GM23248 (cell line): ENCODE results near the gene ESPNL. TPM values are rescaled to one million over a fixed set of nuclear protein-coding genes. Genes with fewer than 3 reads are reported as not detected.
A peak's percentile ranks its signal among the peaks of the same experiment; 100 is the strongest.

Experiments
- DNase-seq: peaks from one replicate; pipeline ENCODE4 v3.0.0-alpha.2; 2015
- H2AFZ ChIP-seq: fragments of 200-600 bp; sonication (generic); 2 replicates; pipeline ENCODE4 v1.6.1; 2016; ENCODE audit warnings: antibody characterized with exemption
- H3F3A ChIP-seq: fragments of 200-600 bp; sonication (generic); 2 replicates; pipeline ENCODE4 v1.6.1; 2016; ENCODE audit warnings: mild to moderate bottlenecking, antibody characterized with exemption, mixed run types; ENCODE audit not compliant: insufficient read depth
- H3K27ac ChIP-seq: fragments of 200-600 bp; sonication (generic); 2 replicates; pipeline ENCODE4 v1.5.1; 2016; ENCODE audit warnings: mild to moderate bottlenecking
- H3K27me3 ChIP-seq: fragments of 200-600 bp; sonication (generic); replicated peaks from 2 replicates; pipeline ENCODE4 v1.6.1; 2016; ENCODE audit warnings: mild to moderate bottlenecking; ENCODE audit not compliant: insufficient read depth
- H3K36me3 ChIP-seq: fragments of 200-600 bp; sonication (generic); 2 replicates; pipeline ENCODE4 v1.6.1; 2016; ENCODE audit warnings: low read depth, mild to moderate bottlenecking
- H3K4me1 ChIP-seq: fragments of 200-600 bp; sonication (generic); 2 replicates; pipeline ENCODE4 v1.6.1; 2016; ENCODE audit warnings: mild to moderate bottlenecking; ENCODE audit not compliant: insufficient read depth
- H3K4me2 ChIP-seq: fragments of 200-600 bp; sonication (generic); one replicate; pipeline ENCODE4 v1.6.1; 2016; ENCODE audit warnings: mild to moderate bottlenecking; ENCODE audit not compliant: unreplicated experiment
- H3K4me3 ChIP-seq: fragments of 200-600 bp; sonication (generic); 2 replicates; pipeline ENCODE4 v1.5.1; 2016; ENCODE audit warnings: mild to moderate bottlenecking
- H3K79me2 ChIP-seq: fragments of 200-600 bp; sonication (generic); 2 replicates; pipeline ENCODE4 v1.6.1; 2016; ENCODE audit warnings: mild to moderate bottlenecking; ENCODE audit not compliant: insufficient read depth
- H3K9ac ChIP-seq: fragments of 200-600 bp; sonication (generic); 2 replicates; pipeline ENCODE4 v1.6.1; 2016; ENCODE audit warnings: mild to moderate bottlenecking
- H3K9me2 ChIP-seq: fragments of 200-600 bp; sonication (generic); 2 replicates; pipeline ENCODE4 v1.6.1; 2016; ENCODE audit warnings: mixed run types, mild to moderate bottlenecking, moderate library complexity; ENCODE audit not compliant: insufficient read depth
- H3K9me3 ChIP-seq: fragments of 200-600 bp; sonication (generic); one replicate; pipeline ENCODE4 v1.6.1; 2017; ENCODE audit warnings: low read depth
- H4K20me1 ChIP-seq: fragments of 200-600 bp; sonication (generic); 2 replicates; pipeline ENCODE4 v1.6.0; 2016; ENCODE audit not compliant: insufficient read depth
- EZH2 ChIP-seq: fragments of 200-600 bp; sonication (generic); IDR thresholded peaks from 2 replicates; pipeline ENCODE4 v1.6.1; 2018; ENCODE audit warnings: antibody characterized with exemption, mild to moderate bottlenecking; ENCODE audit not compliant: insufficient read depth, poor library complexity, severe bottlenecking
- EZH2phosphoT487 ChIP-seq: fragments of 200-600 bp; sonication (generic); IDR thresholded peaks from 2 replicates; pipeline ENCODE4 v1.6.1; 2018; ENCODE audit warnings: antibody characterized with exemption, moderate library complexity, mild to moderate bottlenecking, low read depth; ENCODE audit not compliant: insufficient read depth
- WGBS, 2 experiments: methylation state at CpG; one replicate each; pipeline ENCODE4 v1.1.6; 2015 to 2017; ENCODE audit warnings: low lambda C conversion rate in 2 of 2, low coverage in 1 of 2; ENCODE audit errors: missing lambda C conversion rate in 2 of 2; 5-methylcytosine and 5-hydroxymethylcytosine counted together
- in situ Hi-C: fragments of 300-500 bp; cut with MboI; formaldehyde crosslinking; loops from 2 replicates; pipeline ENCODE4 v1.15.0; 2020
- polyA plus RNA-seq: library from polyadenylated mRNA; unstranded; fragments of >200 nt; fragmentation: Nextera tagmentation; extraction: Ambion mirVana; gene quantifications from 2 replicates; pipeline ENCODE4 v1.2.1, GENCODE V29; 2016
- total RNA-seq: library from RNA; depleted of rRNA; stranded (reverse); fragments of >200 nt; shearing (Covaris generic); gene quantifications from 2 replicates; pipeline ENCODE4 v1.2.3, GENCODE V29; 2014

Gene ESPNL
- total and polyA plus RNA-seq, 2 experiments from 2014 or later = 0.60 to 1.4 TPM

DNA sequence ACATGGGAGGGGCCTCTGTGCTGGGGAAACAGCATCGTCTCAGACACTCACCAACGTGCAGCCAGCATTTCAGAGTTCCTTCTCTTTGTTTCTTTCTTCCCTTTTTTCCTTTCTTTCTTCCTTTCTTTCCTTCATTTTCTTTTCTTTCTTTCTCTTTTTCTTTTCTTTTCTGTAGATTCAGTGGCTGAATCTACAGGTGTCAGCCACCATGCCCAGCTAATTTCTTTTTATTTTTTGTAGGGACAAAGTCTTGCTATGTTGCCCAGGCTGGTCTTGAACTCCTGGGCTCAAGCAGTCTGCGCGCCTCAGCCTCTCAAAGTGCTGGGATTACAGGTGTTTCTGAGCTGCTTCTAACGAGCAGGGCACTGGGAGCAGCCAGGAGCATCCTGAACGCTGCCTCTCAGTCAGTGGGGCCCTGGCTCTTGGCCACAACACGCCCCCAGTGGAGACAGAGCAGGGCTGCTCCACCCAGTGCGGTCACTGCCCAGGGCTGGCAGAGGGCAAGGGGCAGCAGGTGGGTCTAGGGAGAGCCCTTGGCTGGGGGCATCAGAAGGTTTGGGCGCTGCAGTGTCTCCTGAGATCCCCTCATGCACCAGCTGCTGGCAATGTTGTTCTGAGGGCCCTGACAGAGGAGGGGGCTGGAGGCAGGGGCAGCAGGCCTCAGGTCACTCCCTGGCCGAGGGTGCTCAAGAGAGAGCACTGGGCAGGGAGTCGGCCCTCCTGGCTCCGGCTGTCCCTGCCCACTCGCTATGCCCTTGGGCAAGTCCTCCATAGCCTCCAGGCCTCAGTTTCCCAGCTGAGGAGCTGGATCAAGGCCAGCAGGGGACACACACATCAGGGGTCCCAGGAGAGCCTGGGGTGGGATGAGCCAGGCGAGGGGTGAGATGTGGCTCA lies 33.6 kb downstream of the ESPNL start:
- Histone ChIP-seq H3K9me2 (no peaks in the 10 kb centered on the region), H3K79me2 (no peaks in the 10 kb centered on the region), H3K27ac (no peak overlapping the region), H3K9me3 (no peaks in the 10 kb centered on the region), H2AFZ (no peak overlapping the region), H3F3A (no peaks in the 10 kb centered on the region), H3K9ac (no peak overlapping the region), H3K4me3 (no peak overlapping the region), H3K4me1 (no peaks in the 10 kb centered on the region), H3K27me3 (no peaks in the 10 kb centered on the region), H4K20me1 (no peaks in the 10 kb centered on the region), H3K4me2 (no peak overlapping the region), H3K36me3 (no peaks in the 10 kb centered on the region)
- in situ Hi-C loops = no loop called here
- no peak for TF ChIP-seq EZH2
- TF ChIP-seq EZH2phosphoT487 = no peak
- WGBS, 2 experiments = 55 to 59% methylated on average over 13 to 14 of the region's 14 CpGs
- DNase-seq = no peak

DNA sequence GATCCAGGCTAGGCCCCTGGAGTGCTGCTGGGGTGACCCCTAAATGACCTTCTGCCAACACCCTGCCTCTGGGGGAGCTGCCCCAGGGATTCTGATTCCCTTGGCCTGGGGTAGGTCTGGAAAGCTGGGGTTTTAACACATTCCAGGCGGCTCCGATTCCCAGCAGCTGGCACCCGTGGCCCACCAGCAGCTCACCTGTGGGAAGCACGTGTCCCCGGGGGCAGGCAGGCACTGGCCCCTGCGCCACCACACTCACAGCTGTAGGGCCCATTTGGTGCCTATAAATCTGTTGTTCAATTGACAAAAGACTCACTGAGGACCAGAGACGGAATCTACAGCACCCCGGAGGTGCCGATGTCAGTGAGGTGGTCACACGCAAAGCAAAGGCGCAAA lies 34.2 kb downstream of the ESPNL start:
- Histone ChIP-seq H3K4me1 (no peaks in the 10 kb centered on the region), H4K20me1 (no peaks in the 10 kb centered on the region), H3K27me3 (no peaks in the 10 kb centered on the region), H3K36me3 (no peaks in the 10 kb centered on the region), H3K4me2 (no peak overlapping the region), H2AFZ (no peak overlapping the region), H3K9me2 (no peaks in the 10 kb centered on the region), H3K9ac (no peak overlapping the region), H3K9me3 (no peaks in the 10 kb centered on the region), H3K4me3 (no peak overlapping the region), H3K79me2 (no peaks in the 10 kb centered on the region), H3F3A (no peaks in the 10 kb centered on the region), H3K27ac (no peak overlapping the region)
- TF ChIP-seq EZH2 (no peak), EZH2phosphoT487 (no peak)
- 77 to 82% methylated on average over 11 of the region's 11 CpGs for WGBS, 2 experiments
- in situ Hi-C loops = no loop called here
- no peak for DNase-seq

DNA sequence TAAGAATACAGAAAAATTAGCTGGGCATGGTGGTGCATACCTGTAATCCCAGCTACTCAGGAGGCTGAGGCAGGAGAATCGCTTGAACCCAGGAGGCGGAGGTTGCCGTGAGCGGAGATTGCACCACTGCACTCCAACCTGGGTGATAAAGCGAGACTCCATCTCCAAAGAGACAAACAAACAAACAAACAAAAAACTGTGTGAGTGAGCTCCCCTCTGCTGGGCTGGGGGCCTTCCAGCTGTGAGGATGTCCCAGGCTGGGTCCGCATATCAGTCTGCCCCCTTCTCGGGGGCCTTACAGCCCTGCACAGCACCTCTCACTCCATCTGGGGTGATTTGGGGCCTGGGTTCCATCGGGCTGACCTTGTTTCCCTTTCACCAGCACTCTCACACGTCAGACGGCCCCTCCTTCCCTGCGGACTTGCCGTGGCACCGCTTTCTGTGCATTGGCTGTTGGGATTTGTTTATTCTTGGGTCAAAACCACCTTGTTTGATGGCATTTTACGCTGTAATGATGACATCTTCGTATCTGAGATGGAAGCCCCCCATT lies 35.5 kb downstream of the ESPNL start:
- Histone ChIP-seq H3K79me2 (no peaks in the 10 kb centered on the region), H3K9me2 (no peaks in the 10 kb centered on the region), H3K4me3 (no peak overlapping the region), H3K27me3 (no peaks in the 10 kb centered on the region), H3K27ac (no peak overlapping the region), H3K4me2 (no peak overlapping the region), H2AFZ (no peak overlapping the region), H3K4me1 (no peaks in the 10 kb centered on the region), H3K9me3 (no peaks in the 10 kb centered on the region), H4K20me1 (no peaks in the 10 kb centered on the region), H3K9ac (no peak overlapping the region), H3K36me3 (no peaks in the 10 kb centered on the region), H3F3A (no peaks in the 10 kb centered on the region)
- no peak for DNase-seq
- in situ Hi-C loops = no loop called here
- 85 to 89% methylated on average over 15 of the region's 15 CpGs for WGBS, 2 experiments
- TF ChIP-seq EZH2phosphoT487 = no peak
- no peak for TF ChIP-seq EZH2

DNA sequence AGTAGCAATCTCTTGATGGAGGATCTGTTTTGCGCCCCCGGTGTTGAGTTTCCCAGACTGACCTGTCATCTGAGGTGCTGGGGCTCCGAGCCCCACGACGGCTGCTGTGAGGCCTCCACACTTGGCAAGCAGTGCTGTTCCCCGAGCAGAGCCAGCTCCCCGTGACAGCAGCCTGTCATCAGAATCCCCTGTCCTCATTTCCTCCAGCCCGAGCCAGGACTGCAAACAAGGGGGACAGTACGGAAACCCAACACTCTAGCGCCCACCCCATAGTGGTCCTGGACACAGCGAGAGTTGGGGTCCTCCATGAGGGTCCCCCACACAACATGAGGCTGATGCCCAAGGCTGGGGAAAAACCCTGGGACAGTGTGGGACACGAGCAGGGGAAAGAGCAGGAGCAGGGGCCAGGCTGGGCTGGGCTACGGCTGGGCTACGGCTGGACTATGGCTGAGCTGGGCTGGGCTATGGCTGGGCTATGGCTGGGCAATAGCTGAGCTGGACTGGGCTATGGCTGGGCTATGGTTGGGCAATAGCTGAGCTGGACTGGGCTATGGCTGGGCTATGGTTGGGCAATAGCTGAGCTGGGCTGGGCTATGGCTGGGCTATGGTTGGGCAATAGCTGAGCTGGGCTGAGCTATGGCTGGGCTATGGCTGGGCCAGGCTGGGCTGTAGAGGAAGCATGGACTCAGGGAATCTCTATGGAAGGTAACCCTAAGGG lies 36.8 kb downstream of the ESPNL start:
- no peaks in the 10 kb centered on the region for H3K27me3 ChIP-seq
- no peak overlapping the region for H3K4me3 ChIP-seq
- WGBS, 2 experiments = 26% methylated on average over 14 of the region's 14 CpGs
- H3K27ac ChIP-seq = no peak overlapping the region
- H3K4me1 ChIP-seq = peaks cover 4% of the 10 kb centered on the region; the same call in 1 of the 2 replicates
- H3K4me2 ChIP-seq = no peak overlapping the region
- in situ Hi-C loops = no loop called here
- no peaks in the 10 kb centered on the region for H3K36me3 ChIP-seq
- TF ChIP-seq EZH2 = no peak
- TF ChIP-seq EZH2phosphoT487 = no peak
- H3K9ac ChIP-seq = no peak overlapping the region
- no peaks in the 10 kb centered on the region for H3K79me2 ChIP-seq
- DNase-seq = peak; percentile 72
- no peaks in the 10 kb centered on the region for H3K9me2 ChIP-seq
- peak overlapping the region; percentile 46 for H2AFZ ChIP-seq
- no peaks in the 10 kb centered on the region for H3F3A ChIP-seq
- H3K9me3 ChIP-seq = no peaks in the 10 kb centered on the region
- no peaks in the 10 kb centered on the region for H4K20me1 ChIP-seq
